Activated CD8-positive, alpha-beta memory T cell treated with anti-CD3 and anti-CD28 coated beads for 48 hours (primary cell): ENCODE data around the gene MEX3D.
A peak's percentile ranks its signal among the peaks of the same experiment; 100 is the strongest.
"Not testable (repeated sequence)": the region's sequence is repeated elsewhere in the genome, so short reads cannot be mapped to it uniquely, and the experiment has no call there.

ENCODE experiments used
- DNase-seq, 3 experiments: peaks; one replicate each; pipeline ENCODE4 v3.0.0-alpha.2; 2020; ENCODE audit warnings: low read depth in 2 of 3, low spot score in 2 of 3

MEX3D gene

GRCh38 chr19:1522061-1522460 is 46.1 kb downstream of the MEX3D start:
- DNase-seq, result no peak

GRCh38 chr19:1521636-1522035 is 46.5 kb downstream of the MEX3D start:
- DNase-seq, result no peak

GRCh38 chr19:1520203-1520780 is 47.8 kb downstream of the MEX3D start:
- no peak for DNase-seq

GRCh38 chr19:1519802-1520201 is 48.3 kb downstream of the MEX3D start:
- DNase-seq, result not testable (repeated sequence)

GRCh38 chr19:1518471-1518870 is 49.7 kb downstream of the MEX3D start:
- no peak for DNase-seq

GRCh38 chr19:1516395-1516753 is 51.8 kb downstream of the MEX3D start:
- DNase-seq, result no peak

- DNase-seq, result no peak
Measured at GRCh38 chr19:1514986-1515721, 53.0 kb downstream of the MEX3D start.

GRCh38 chr19:1514295-1514661 is 53.8 kb downstream of the MEX3D start:
- no peak for DNase-seq

GRCh38 chr19:1513499-1514294 is 54.4 kb downstream of the MEX3D start:
- DNase-seq, result peak in 2 of 3 experiments; percentile 48 to 56

GRCh38 chr19:1512671-1513498 is 55.2 kb downstream of the MEX3D start, which contains the start of gene ADAMTSL5:
Gene ADAMTSL5 (minus strand): TSS chr19:1513019. CDS start chr19:1510943, 2,076 bp downstream.
- DNase-seq, result peak in 2 of 3 experiments; percentile 48 to 57

- DNase-seq, result no peak
Measured at GRCh38 chr19:1511318-1512317, 56.5 kb downstream of the MEX3D start.

GRCh38 chr19:1510807-1511206 is 57.3 kb downstream of the MEX3D start:
- DNase-seq, result no peak

- DNase-seq, result no peak
Measured at GRCh38 chr19:1510442-1510806, 57.7 kb downstream of the MEX3D start.

- DNase-seq, result no peak
Measured at GRCh38 chr19:1509602-1510441, 58.3 kb downstream of the MEX3D start.

GRCh38 chr19:1508507-1508856 is 59.6 kb downstream of the MEX3D start:
- no peak for DNase-seq

GRCh38 chr19:1507763-1508506 is 60.2 kb downstream of the MEX3D start:
- peak; percentile 64 to 74 (median 66) for DNase-seq

- DNase-seq, result no peak
Measured at GRCh38 chr19:1507192-1507660, 60.9 kb downstream of the MEX3D start.
